Measurements from ENCODE around the gene PLCH1. TPM values are rescaled to one million over a fixed set of nuclear protein-coding genes. Genes with fewer than 3 reads are reported as not detected.

The PLCH1 gene
- total and polyA plus RNA-seq, 12 donors: under 0.01 to 0.28 (median 0.10) TPM; not detected in 2

GRCh38 chr3:155517903-155518302 lies 227.0 kb downstream of the PLCH1 start:
- Histone ChIP-seq H3K36me3 (replicated peaks in 1 of 2) (no peaks in the 10 kb centered on the region), H3K4me1 (replicated peaks in 1 of 2) (no peaks in the 10 kb centered on the region), H3K27me3 (no peaks in the 10 kb centered on the region), H3K4me3 (no peak overlapping the region), H3K27ac (no peak overlapping the region), H3K9me3 (replicated peaks in 1 of 3) (no peaks in the 10 kb centered on the region)
- DNase-seq: no peak
- TF ChIP-seq POLR2A (IDR thresholded peaks at IDR 0.05): no peak
- TF ChIP-seq CTCF (IDR thresholded peaks at IDR 0.05): no peak
- WGBS, 4 donors: 50 to 78% (median 70%) methylated on average over 1 of the region's 1 CpG
- intact Hi-C loops (cut with DNase I): no loop called here

GRCh38 chr3:155516439-155516838 lies 228.4 kb downstream of the PLCH1 start:
- no peaks in the 10 kb centered on the region for H3K27me3 ChIP-seq
- H3K4me3 ChIP-seq: no peak overlapping the region
- WGBS, 4 donors: 71 to 81% (median 77%) methylated on average over 2 of the region's 2 CpGs
- intact Hi-C loops (cut with DNase I): no loop called here
- H3K27ac ChIP-seq: no peak overlapping the region
- H3K36me3 ChIP-seq (replicated peaks in 1 of 2): no peaks in the 10 kb centered on the region
- H3K4me1 ChIP-seq (replicated peaks in 1 of 2): no peaks in the 10 kb centered on the region
- TF ChIP-seq CTCF (IDR thresholded peaks at IDR 0.05) (no peak), POLR2A (IDR thresholded peaks at IDR 0.05) (no peak)
- DNase-seq: no peak
- H3K9me3 ChIP-seq (replicated peaks in 1 of 3): no peaks in the 10 kb centered on the region

- no peak for TF ChIP-seq CTCF (IDR thresholded peaks at IDR 0.05)
- no peak for TF ChIP-seq POLR2A (IDR thresholded peaks at IDR 0.05)
- DNase-seq: no peak
- H3K36me3 ChIP-seq (replicated peaks in 1 of 2): no peaks in the 10 kb centered on the region
- intact Hi-C loops (cut with DNase I): no loop called here
- WGBS, 4 donors: 76 to 81% (median 78%) methylated on average over 5 of the region's 5 CpGs
- no peaks in the 10 kb centered on the region for H3K9me3 ChIP-seq (replicated peaks in 1 of 3)
- no peaks in the 10 kb centered on the region for H3K27me3 ChIP-seq
- no peak overlapping the region for H3K4me3 ChIP-seq
- no peaks in the 10 kb centered on the region for H3K4me1 ChIP-seq (replicated peaks in 1 of 2)
- no peak overlapping the region for H3K27ac ChIP-seq
Measured at GRCh38 chr3:155512867-155513261, 232.0 kb downstream of the PLCH1 start.

- TF ChIP-seq CTCF (IDR thresholded peaks at IDR 0.05) (no peak), POLR2A (IDR thresholded peaks at IDR 0.05) (no peak)
- intact Hi-C loops (cut with DNase I): no loop called here
- no peaks in the 10 kb centered on the region for H3K4me1 ChIP-seq (replicated peaks in 1 of 2)
- no peaks in the 10 kb centered on the region for H3K9me3 ChIP-seq (replicated peaks in 1 of 3)
- H3K27ac ChIP-seq: no peak overlapping the region
- DNase-seq: no peak
- H3K27me3 ChIP-seq: no peaks in the 10 kb centered on the region
- no peaks in the 10 kb centered on the region for H3K36me3 ChIP-seq (replicated peaks in 1 of 2)
- H3K4me3 ChIP-seq: no peak overlapping the region
- 78 to 84% (median 79%) methylated on average over 8 of the region's 8 CpGs for WGBS, 4 donors
Measured at GRCh38 chr3:155512175-155512866, 232.6 kb downstream of the PLCH1 start.

All from adrenal gland (tissue), 12 donors.